RWPE2 (cell line): ENCODE results near the gene PPM1H.
"Not testable (repeated sequence)": the region's sequence is repeated elsewhere in the genome, so short reads cannot be mapped to it uniquely, and the experiment has no call there.

Source experiments
- ATAC-seq: fragments of 200-7000 bp; cut with Tn5 transposase; 3 replicates; pipeline ENCODE4 v1.9.1; 2021; ENCODE audit warnings: low read depth
- DNase-seq: peaks from one replicate; pipeline ENCODE4 v3.0.0-alpha.2; 2020; ENCODE audit warnings: low spot score
- H3K27ac ChIP-seq: fragments of 450-650 bp; 2 replicates; pipeline ENCODE4 v1.5.1; 2017; ENCODE audit warnings: mild to moderate bottlenecking; ENCODE audit not compliant: poor library complexity, severe bottlenecking
- H3K27me3 ChIP-seq: fragments of 250-450 bp; sonication (Bioruptor Pico); 2 replicates; pipeline ENCODE4 v1.5.1; 2021; ENCODE audit warnings: mild to moderate bottlenecking, moderate library complexity; ENCODE audit not compliant: insufficient read depth, poor library complexity, severe bottlenecking
- H3K36me3 ChIP-seq: fragments of 250-450 bp; sonication (Bioruptor Pico); 2 replicates; pipeline ENCODE4 v1.5.1; 2020; ENCODE audit warnings: low read depth, mild to moderate bottlenecking, moderate library complexity
- H3K4me1 ChIP-seq: fragments of 250-450 bp; sonication (Bioruptor Pico); 2 replicates; pipeline ENCODE4 v1.5.1; 2021; ENCODE audit warnings: mild to moderate bottlenecking, moderate library complexity; ENCODE audit not compliant: insufficient read depth, poor library complexity, severe bottlenecking
- H3K4me3 ChIP-seq: fragments of 250-450 bp; sonication (Bioruptor Pico); 2 replicates; pipeline ENCODE4 v1.5.1; 2021; ENCODE audit warnings: mild to moderate bottlenecking, moderate library complexity; ENCODE audit not compliant: severe bottlenecking
- H3K9me3 ChIP-seq: fragments of 250-450 bp; sonication (Bioruptor Pico); 2 replicates; pipeline ENCODE4 v1.5.1; 2021; ENCODE audit warnings: mild to moderate bottlenecking, moderate library complexity; ENCODE audit not compliant: severe bottlenecking
- CTCF ChIP-seq: fragments of 450-650 bp; IDR thresholded peaks from one replicate; pipeline ENCODE4 v1.5.1; 2017; ENCODE audit warnings: mild to moderate bottlenecking, moderate library complexity; ENCODE audit not compliant: poor library complexity, severe bottlenecking

PPM1H gene

GRCh38 chr12:62736596-62736995, 198.4 kb downstream of the PPM1H start:
- Histone ChIP-seq H3K27me3 (no peaks in the 10 kb centered on the region), H3K36me3 (no peaks in the 10 kb centered on the region), H3K27ac (peak overlapping the region; percentile 31), H3K4me3 (no peak overlapping the region), H3K4me1 (peaks cover 29% of the 10 kb centered on the region), H3K9me3 (no peaks in the 10 kb centered on the region)
- DNase-seq (no peak), ATAC-seq (no peak)
- TF ChIP-seq CTCF = no peak

- Histone ChIP-seq H3K4me1 (peaks cover 39% of the 10 kb centered on the region), H3K4me3 (no peak overlapping the region), H3K27ac (peak overlapping the region; percentile 98), H3K36me3 (no peaks in the 10 kb centered on the region), H3K9me3 (no peaks in the 10 kb centered on the region), H3K27me3 (no peaks in the 10 kb centered on the region)
- no peak for TF ChIP-seq CTCF
- ATAC-seq (peak; percentile 72), DNase-seq (no peak)
Measured at GRCh38 chr12:62732861-62733427, 202.0 kb downstream of the PPM1H start.

- H3K36me3 ChIP-seq = no peaks in the 10 kb centered on the region
- no peaks in the 10 kb centered on the region for H3K9me3 ChIP-seq
- no peaks in the 10 kb centered on the region for H3K27me3 ChIP-seq
- ATAC-seq = no peak
- no peak for DNase-seq
- no peak for TF ChIP-seq CTCF
- H3K4me3 ChIP-seq = no peak overlapping the region
- peaks cover 33% of the 10 kb centered on the region for H3K4me1 ChIP-seq
- peak overlapping the region; percentile 98 for H3K27ac ChIP-seq
Measured at GRCh38 chr12:62731055-62731820, 203.7 kb downstream of the PPM1H start.

GRCh38 chr12:62730649-62731048, 204.3 kb downstream of the PPM1H start:
- H3K36me3 ChIP-seq = no peaks in the 10 kb centered on the region
- no peaks in the 10 kb centered on the region for H3K27me3 ChIP-seq
- DNase-seq (no peak), ATAC-seq (no peak)
- H3K4me1 ChIP-seq = peaks cover 37% of the 10 kb centered on the region
- H3K9me3 ChIP-seq = no peaks in the 10 kb centered on the region
- no peak for TF ChIP-seq CTCF
- peak overlapping the region; percentile 98 for H3K27ac ChIP-seq
- no peak overlapping the region for H3K4me3 ChIP-seq

GRCh38 chr12:62729579-62730544, 205.1 kb downstream of the PPM1H start:
- DNase-seq, H3K27me3 ChIP-seq, ATAC-seq, H3K9me3 ChIP-seq, H3K36me3 ChIP-seq, H3K4me3 ChIP-seq: not testable (repeated sequence)
- Histone ChIP-seq H3K4me1 (peaks cover 44% of the 10 kb centered on the region), H3K27ac (peak overlapping the region; percentile 98)
